HepG2 (cell line): ENCODE measurements around the gene IL16. TPM values are rescaled to one million over a fixed set of nuclear protein-coding genes. Genes with fewer than 3 reads are reported as not detected.

ENCODE experiments used
- ATAC-seq: fragments of 200-7000 bp; cut with Tn5 transposase; 3 replicates; pipeline ENCODE4 v1.9.1; 2020; ENCODE audit warnings: mild to moderate bottlenecking, moderate library complexity
- BruUV-seq: library from RNA; stranded (reverse); fragments of 400-500 nt; replicated peaks from 2 replicates; lab custom pipeline; 2021; lab: Mats Ljungman, UMichigan
- CTCF ChIA-PET: fragments of 300-600 bp; formaldehyde crosslinking; extraction: SDS; loops from one replicate; lab custom pipeline; 2021; ENCODE audit warnings: low total read pairs, inconsistent platforms, low intra/inter-chr PET ratio; lab: Yijun Ruan, JAX
- POLR2A ChIA-PET: fragments of 350-600 bp; sonication (Branson Sonifier 250); formaldehyde crosslinking; loops from one replicate; lab custom pipeline; 2020; ENCODE audit warnings: antibody characterized with exemption, inconsistent platforms; lab: Yijun Ruan, JAX
- DNase-seq: peaks from one replicate; pipeline ENCODE4 v3.0.0-alpha.2; 2015; ENCODE audit warnings: low spot score
- FAIRE-seq: peaks from 3 replicates; lab custom pipeline; 2011; peaks lifted over from hg19 to GRCh38; lab: Jason Lieb, UNC
- H2AFZ ChIP-seq: one replicate; pipeline ENCODE4 v1.6.1; 2011; ENCODE audit warnings: low read length, inconsistent platforms
- H3K27ac ChIP-seq: fragments of 300-600 bp; 3 replicates; pipeline ENCODE4 v1.8.0; 2011; ENCODE audit warnings: mixed run types, mild to moderate bottlenecking, mixed read lengths, low read length, inconsistent platforms; ENCODE audit not compliant: insufficient read depth; ENCODE audit errors: extremely low read length
- H3K27me3 ChIP-seq, 2 experiments: fragments of 200-600 bp in 1 of 2; 2 replicates in 1 of 2; 3 replicates in 1 of 2; pipeline versions ENCODE4 v1.6.0 to v1.8.0; 2011; ENCODE audit warnings: low read length in 2 of 2, mild to moderate bottlenecking in 2 of 2, moderate library complexity in 2 of 2, inconsistent platforms in 1 of 2; ENCODE audit not compliant: insufficient read depth in 2 of 2, control insufficient read depth in 1 of 2
- H3K36me3 ChIP-seq, 2 experiments: fragments of 200-600 bp in 1 of 2; replicated peaks in 1 of 2; 2 replicates in 1 of 2; 3 replicates in 1 of 2; pipeline versions ENCODE4 v1.5.1 to v1.8.0; 2011; ENCODE audit warnings: low read length in 2 of 2, inconsistent platforms in 1 of 2; ENCODE audit not compliant: insufficient read depth in 2 of 2, control insufficient read depth in 1 of 2
- H3K4me1 ChIP-seq: 2 replicates; pipeline ENCODE4 v1.5.1; 2012; ENCODE audit warnings: low read length, inconsistent platforms; ENCODE audit not compliant: insufficient read depth
- H3K4me2 ChIP-seq: 2 replicates; pipeline ENCODE4 v1.6.0; 2011; ENCODE audit warnings: low read depth, low read length, inconsistent platforms
- H3K4me3 ChIP-seq, 3 experiments: fragments of 200-600 bp in 1 of 3; sonication (generic), shearing (Covaris generic) in 1 of 3; replicated peaks in 1 of 3; 2 replicates each; pipeline ENCODE4 v1.5.1; 2011 to 2016; ENCODE audit warnings: low read length in 3 of 3, inconsistent platforms in 2 of 3, low read depth in 2 of 3, mild to moderate bottlenecking in 2 of 3, control low read depth in 1 of 3, mixed read lengths in 1 of 3; ENCODE audit not compliant: insufficient read depth in 1 of 3
- H3K79me2 ChIP-seq: one replicate; pipeline ENCODE4 v1.6.1; 2011; ENCODE audit warnings: low read length, inconsistent platforms; ENCODE audit not compliant: insufficient read depth
- H3K9ac ChIP-seq: 2 replicates; pipeline ENCODE4 v1.6.0; 2011; ENCODE audit warnings: mild to moderate bottlenecking, low read depth, low read length, inconsistent platforms; ENCODE audit not compliant: insufficient read depth
- H3K9me3 ChIP-seq: 2 replicates; pipeline ENCODE4 v1.5.1; 2012; ENCODE audit warnings: mild to moderate bottlenecking, low read length
- H4K20me1 ChIP-seq: 2 replicates; pipeline ENCODE4 v1.6.0; 2011; ENCODE audit warnings: inconsistent platforms, mild to moderate bottlenecking, low read length, moderate library complexity; ENCODE audit not compliant: insufficient read depth
- ARID2 ChIP-seq: sonication (generic); formaldehyde crosslinking; IDR thresholded peaks from 2 replicates; pipeline ENCODE4 v1.8.1; 2022; ENCODE audit warnings: mild to moderate bottlenecking, missing genetic modification reagents, borderline replicate concordance
- BORCS8-MEF2B ChIP-seq: sonication (generic); formaldehyde crosslinking; IDR thresholded peaks from 2 replicates; pipeline ENCODE4 v1.8.0; 2022; ENCODE audit warnings: mild to moderate bottlenecking, missing genetic modification reagents
- BRCA1 ChIP-seq: sonication (generic); formaldehyde crosslinking; IDR thresholded peaks from 2 replicates; pipeline ENCODE4 v1.4.0; 2020; ENCODE audit warnings: missing genetic modification reagents
- EEA1 ChIP-seq: sonication (generic); formaldehyde crosslinking; IDR thresholded peaks from 2 replicates; pipeline ENCODE4 v1.5.1; 2020; ENCODE audit warnings: mild to moderate bottlenecking, missing genetic modification reagents, borderline replicate concordance
- KLF11 ChIP-seq: IDR thresholded peaks from 2 replicates; pipeline ENCODE4 v1.6.1; 2016; ENCODE audit warnings: missing compliant biosample characterization
- KMT2A ChIP-seq: sonication (generic); formaldehyde crosslinking; IDR thresholded peaks from 2 replicates; pipeline ENCODE4 v1.4.0; 2020; ENCODE audit warnings: missing genetic modification reagents
- MED8 ChIP-seq: sonication (generic); formaldehyde crosslinking; IDR thresholded peaks from 2 replicates; pipeline ENCODE4 v1.8.1; 2023; ENCODE audit warnings: mild to moderate bottlenecking, missing genetic modification reagents; ENCODE audit not compliant: insufficient replicate concordance
- NR0B2 ChIP-seq: sonication (generic); formaldehyde crosslinking; IDR thresholded peaks from 2 replicates; pipeline ENCODE4 v1.4.0; 2020; ENCODE audit warnings: mild to moderate bottlenecking, missing genetic modification reagents
- PRDM4 ChIP-seq: sonication (generic); formaldehyde crosslinking; IDR thresholded peaks from 2 replicates; pipeline ENCODE4 v1.9.0; 2021; ENCODE audit warnings: missing genetic modification reagents, borderline replicate concordance
- RBFOX2 ChIP-seq: fragments of 200-400 bp; formaldehyde crosslinking; IDR thresholded peaks from 2 replicates; pipeline ENCODE4 v1.6.1; 2017; ENCODE audit warnings: low read depth, mild to moderate bottlenecking, low read length
- REL ChIP-seq: sonication (generic); formaldehyde crosslinking; conservative IDR thresholded peaks from 2 replicates; pipeline ENCODE4 v1.8.0; 2022; ENCODE audit warnings: mild to moderate bottlenecking, missing genetic modification reagents, moderate library complexity
- STAG1 ChIP-seq: sonication (generic); formaldehyde crosslinking; IDR thresholded peaks from 2 replicates; pipeline ENCODE4 v1.4.0; 2020; ENCODE audit warnings: missing genetic modification reagents
- STAT5B ChIP-seq: sonication (generic); formaldehyde crosslinking; IDR thresholded peaks from 2 replicates; pipeline ENCODE4 v1.4.0; 2020; ENCODE audit warnings: missing genetic modification reagents
- ZBTB20 ChIP-seq: sonication (generic); formaldehyde crosslinking; IDR thresholded peaks from 2 replicates; pipeline ENCODE4 v1.8.1; 2023; ENCODE audit warnings: missing genetic modification reagents, low read depth, mild to moderate bottlenecking, borderline replicate concordance
- ZBTB21 ChIP-seq: sonication (generic); formaldehyde crosslinking; IDR thresholded peaks from 2 replicates; pipeline ENCODE4 v1.4.0; 2020; ENCODE audit warnings: missing genetic modification reagents
- ZHX1 ChIP-seq: sonication (generic); formaldehyde crosslinking; IDR thresholded peaks from 2 replicates; pipeline ENCODE4 v1.8.1; 2022; ENCODE audit warnings: low read depth, mild to moderate bottlenecking, missing genetic modification reagents
- ZNF552 ChIP-seq: sonication (generic); formaldehyde crosslinking; IDR thresholded peaks from 2 replicates; pipeline ENCODE4 v1.9.0; 2022; ENCODE audit warnings: missing genetic modification reagents, mild to moderate bottlenecking, borderline replicate concordance
- ZNF557 ChIP-seq: sonication (generic); formaldehyde crosslinking; IDR thresholded peaks from 2 replicates; pipeline ENCODE4 v1.4.0; 2020; ENCODE audit warnings: missing genetic modification reagents
- ZNF766 ChIP-seq: sonication (generic); formaldehyde crosslinking; IDR thresholded peaks from 2 replicates; pipeline ENCODE4 v1.5.0; 2020; ENCODE audit warnings: missing genetic modification reagents, borderline replicate concordance
- ZNF780A ChIP-seq: sonication (generic); formaldehyde crosslinking; IDR thresholded peaks from 2 replicates; pipeline ENCODE4 v1.8.0; 2022; ENCODE audit warnings: mild to moderate bottlenecking, missing genetic modification reagents, moderate library complexity
- WGBS: methylation state at CpG from one replicate; pipeline ENCODE4 v1.1.6; 2017; ENCODE audit warnings: low lambda C conversion rate; 5-methylcytosine and 5-hydroxymethylcytosine counted together
- in situ Hi-C: cut with HindIII; loops from 2 replicates; pipeline ENCODE4 v1.10.0; 2017; ENCODE audit warnings: low pct_unique_long_range_greater_than_20kb; ENCODE audit not compliant: extremely low pct_ligation_motif_present
- intact Hi-C: fragments of 100-400 bp; cut with micrococcal nuclease; formaldehyde crosslinking; loops from one replicate; pipeline ENCODE4 v1.10.0; 2022; ENCODE audit not compliant: unreplicated experiment
- polyA plus RNA-seq, 8 experiments: library from polyadenylated mRNA; depleted of rRNA in 3 of 8; stranded (reverse) in 7 of 8; unstranded in 1 of 8; fragments of >200 nt; fragmentation: Illumina TruSeq in 4 of 8; extraction: Trizol in 4 of 8; gene quantifications; 2 replicates each; pipeline versions ENCODE4 v1.2.1 to v1.2.3, GENCODE V29; 2011 to 2016; ENCODE audit warnings: low read depth in 4 of 8, missing spikeins in 1 of 8, mixed read lengths in 1 of 8; ENCODE audit not compliant: insufficient read depth in 1 of 8
- total RNA-seq, 5 experiments: library from RNA; depleted of rRNA; stranded (reverse); fragments of >200 nt; fragmentation: Illumina TruSeq; extraction: Trizol; gene quantifications; 2 replicates each; pipeline ENCODE4 v1.2.3, GENCODE V29; 2016; ENCODE audit warnings: low read depth in 1 of 5

Gene IL16
- total and polyA plus RNA-seq, 2 of the 13 experiments (the other 11 are each of a cell fraction or from before 2014, with no cell fraction given) = 0.03 TPM; not detected in 1

GRCh38 chr15:81264072-81264857 is 67.6 kb downstream of the IL16 start:
- in situ Hi-C loops = no loop called here
- H3K27me3 ChIP-seq = peaks cover 0 to 18% of the 10 kb centered on the region in 2 experiments; a peak in 3 of 5 replicates
- no peak for FAIRE-seq

More at GRCh38 chr15:81264072-81264857, 67.6 kb downstream of the IL16 start:
- H3K9me3 ChIP-seq = no peaks in the 10 kb centered on the region
- no peak for DNase-seq
- H3K4me3 ChIP-seq = no peak overlapping the region
- no peak overlapping the region for H3K27ac ChIP-seq
- ChIA-PET POLR2A (no interaction called here), CTCF (no interaction called here)
- H3K4me2 ChIP-seq = no peak overlapping the region
- H3K9ac ChIP-seq = no peak overlapping the region
- ATAC-seq = no peak
- no peak overlapping the region for H2AFZ ChIP-seq
- intact Hi-C loops = no loop called here
- H3K79me2 ChIP-seq = no peaks in the 10 kb centered on the region
- no TSS peak for BruUV-seq
- H3K36me3 ChIP-seq = no peaks in the 10 kb centered on the region
- 16% methylated on average over 6 of the region's 6 CpGs for WGBS
- TF ChIP-seq ZNF780A (no peak), BRCA1 (CRISPR knock-in tag) (no peak), KMT2A (CRISPR knock-in tag) (no peak), STAT5B (CRISPR knock-in tag) (no peak), ZBTB21 (no peak), STAG1 (CRISPR knock-in tag) (no peak), ARID2 (CRISPR knock-in tag) (no peak), BORCS8-MEF2B (CRISPR knock-in tag) (no peak), ZNF552 (CRISPR knock-in tag) (no peak), RBFOX2 (no peak), KLF11 (CRISPR knock-in tag) (no peak), MED8 (CRISPR knock-in tag) (no peak), REL (no peak), ZNF557 (CRISPR knock-in tag) (no peak), EEA1 (CRISPR knock-in tag) (no peak), ZHX1 (CRISPR knock-in tag) (no peak), NR0B2 (CRISPR knock-in tag) (no peak), PRDM4 (CRISPR knock-in tag) (no peak), ZNF766 (no peak), ZBTB20 (CRISPR knock-in tag) (no peak)
- no peaks in the 10 kb centered on the region for H4K20me1 ChIP-seq
- peaks cover 10% of the 10 kb centered on the region for H3K4me1 ChIP-seq
